Stimulated activated CD8-positive, alpha-beta memory T cell treated with anti-CD3 and anti-CD28 coated beads, Interleukin-15, amount 100 ng/mL, for 4 hours (primary cell): ENCODE results near the gene SNORC.

ENCODE experiments used
- DNase-seq, 2 donors: peaks; one replicate each; pipeline ENCODE4 v3.0.0-alpha.2; 2020; ENCODE audit warnings: low read depth in 2 of 2

The SNORC gene

GRCh38 chr2:232882505-232883115 lies 12.5 kb downstream of the SNORC start:
- DNase-seq: no peak

GRCh38 chr2:232883116-232883721 lies 13.2 kb downstream of the SNORC start:
- no peak for DNase-seq

DNA sequence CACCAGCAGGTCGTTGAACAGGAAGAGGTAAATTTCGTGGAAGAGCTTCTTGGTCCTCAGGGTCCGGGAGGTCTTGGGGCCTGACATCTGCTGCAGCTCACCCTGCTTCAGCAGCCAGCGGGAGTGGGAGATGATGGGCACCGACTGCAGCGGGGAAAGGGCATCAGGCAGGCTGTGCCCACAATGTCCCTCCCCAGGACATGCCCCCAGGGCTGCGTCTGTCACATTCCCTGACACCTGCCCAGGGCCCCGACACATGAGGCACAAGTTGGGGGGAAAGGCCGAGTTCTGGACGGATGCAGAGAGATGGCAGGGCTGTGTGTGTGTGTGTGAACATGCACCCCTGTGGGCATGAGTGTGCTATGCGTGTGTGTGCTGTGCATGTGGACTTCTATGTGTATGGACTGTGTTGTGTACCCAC lies 13.9 kb downstream of the SNORC start:
- DNase-seq: no peak

DNA sequence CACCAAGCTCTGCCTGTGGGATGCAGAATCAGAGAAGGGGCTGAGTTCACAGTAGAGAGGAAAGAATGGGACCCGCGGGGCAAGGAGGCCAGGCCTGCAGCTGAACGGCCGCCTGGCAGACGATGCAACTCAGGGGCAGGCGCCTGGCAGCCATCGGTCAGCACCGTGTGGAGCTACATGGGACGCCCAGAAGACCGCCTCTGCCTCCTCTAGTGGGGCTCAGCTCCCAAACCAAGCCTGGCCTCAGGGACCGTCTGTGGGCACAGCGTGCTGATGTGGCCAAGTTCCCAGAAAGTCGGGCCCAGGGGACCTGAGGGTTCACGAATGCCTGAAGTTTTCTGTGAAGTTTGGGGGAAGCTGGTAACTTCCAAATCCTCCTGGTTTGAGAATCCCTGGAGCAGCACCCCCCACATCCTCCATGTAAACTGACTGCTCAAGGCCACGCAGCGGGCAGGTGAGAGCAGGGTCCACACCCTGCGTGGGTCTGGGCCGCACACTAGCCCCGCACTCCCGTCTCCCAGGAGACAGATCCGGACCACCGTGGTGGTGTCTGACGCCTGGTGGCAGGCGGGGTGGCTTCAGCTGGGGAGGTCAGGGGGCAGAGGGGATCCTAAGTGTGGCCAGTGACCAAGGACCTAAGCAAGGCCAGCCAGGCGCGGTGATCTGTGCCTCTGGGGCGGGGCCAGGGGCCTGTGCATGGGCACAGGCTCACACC lies 14.6 kb downstream of the SNORC start:
- DNase-seq: no peak

DNA sequence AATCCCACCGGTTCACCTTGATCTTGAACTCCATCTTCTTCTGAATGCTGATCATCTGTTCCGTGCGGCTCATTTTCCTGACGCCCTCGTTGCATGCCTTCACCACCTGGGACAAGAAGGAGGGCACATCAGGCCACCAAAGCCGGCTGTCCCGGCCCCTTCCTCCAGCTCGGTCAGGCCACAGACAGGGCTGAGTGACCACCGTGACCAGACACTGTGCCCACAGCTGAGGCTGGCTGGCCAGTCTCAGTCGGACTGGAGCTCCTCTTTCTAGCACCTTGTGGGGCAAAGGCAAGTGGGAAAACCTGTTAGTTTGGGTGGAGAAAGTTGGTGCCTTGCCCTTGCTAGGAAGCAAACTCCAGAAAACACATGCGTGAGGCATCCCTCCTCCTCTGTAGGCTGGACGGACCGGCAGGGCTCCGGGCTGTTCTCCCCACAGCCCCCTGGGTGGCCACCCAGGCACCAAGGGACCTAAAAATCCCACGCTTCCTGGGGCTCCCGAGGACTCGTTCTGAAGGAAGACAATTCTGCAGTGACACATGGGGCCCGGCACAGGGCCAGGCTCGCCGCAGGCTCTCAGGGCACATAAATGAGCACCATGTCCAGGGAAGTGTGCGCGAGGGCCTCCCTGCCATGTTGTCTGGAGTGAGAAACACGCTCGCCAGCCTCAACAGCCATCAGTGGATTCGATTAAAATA lies 15.3 kb downstream of the SNORC start:
- DNase-seq: no peak

- no peak for DNase-seq
Measured at GRCh38 chr2:232886176-232886575, 16.1 kb downstream of the SNORC start.

- DNase-seq: no peak
Measured at GRCh38 chr2:232886632-232887031, 16.6 kb downstream of the SNORC start.

- DNase-seq: no peak
Measured at GRCh38 chr2:232887171-232887850, 17.2 kb downstream of the SNORC start.

DNA sequence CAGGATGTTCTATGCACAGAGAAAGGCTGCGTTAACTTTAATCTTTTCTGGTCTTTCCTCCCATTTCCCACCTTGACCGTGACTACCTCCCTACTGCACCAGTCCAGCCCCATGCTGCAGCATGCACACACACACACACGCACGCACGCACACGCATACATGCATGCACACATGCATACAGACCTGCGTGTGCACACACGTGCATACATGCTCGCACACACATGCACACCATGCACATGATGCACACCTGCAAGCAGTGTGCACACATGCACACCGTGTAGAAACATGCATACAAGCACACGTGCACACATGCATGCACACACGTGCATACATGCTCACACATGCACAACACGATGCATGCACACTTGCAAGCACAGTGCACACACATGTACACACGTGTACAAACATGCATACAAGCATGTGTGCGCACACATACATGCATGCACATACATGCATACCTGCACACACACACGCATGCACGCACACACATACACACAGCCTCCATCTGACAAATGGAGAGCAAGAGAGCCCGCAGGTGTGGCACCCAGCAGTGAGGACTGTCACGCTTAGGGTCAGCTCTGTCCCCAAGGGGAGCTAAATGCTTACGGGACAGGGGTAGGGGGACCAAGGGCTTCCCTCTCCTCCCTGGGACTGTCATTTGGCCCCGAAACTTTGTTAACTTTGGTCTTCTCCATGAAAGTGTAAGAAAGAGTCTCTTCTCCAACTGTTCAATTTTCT lies 18.2 kb downstream of the SNORC start:
- DNase-seq: no peak

DNA sequence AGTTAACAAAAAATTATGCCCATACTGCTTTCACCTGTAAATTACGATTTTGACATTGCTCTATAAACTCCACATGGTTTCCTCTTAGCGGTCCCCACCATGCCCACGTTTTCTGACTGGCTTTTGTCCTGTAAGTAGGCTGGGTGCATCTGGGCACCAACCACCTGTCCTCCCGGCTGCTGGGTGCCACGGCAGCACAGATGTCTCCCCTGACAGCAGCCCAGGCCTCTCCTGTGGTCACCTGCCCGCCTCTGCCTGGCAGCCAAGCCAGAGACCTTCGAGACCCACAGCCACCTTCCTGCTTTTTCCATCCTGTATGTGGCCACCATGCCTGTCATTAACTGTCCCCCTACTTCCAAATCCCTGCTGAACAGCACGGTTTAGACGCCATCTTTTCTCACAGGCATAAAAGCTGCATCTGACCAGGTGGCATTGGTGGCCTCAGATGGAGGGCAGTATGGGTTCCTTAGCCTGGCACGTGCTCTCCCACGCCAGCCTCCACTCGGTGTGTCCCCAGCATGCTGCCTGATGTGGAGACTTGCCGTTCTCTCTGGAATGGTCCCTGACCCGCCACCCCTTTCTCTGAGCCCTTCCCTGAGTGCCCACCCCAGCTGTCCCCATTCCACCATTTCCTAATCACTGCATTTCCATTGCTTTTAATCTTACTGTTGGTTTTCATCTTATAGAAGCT lies 18.9 kb downstream of the SNORC start:
- no peak for DNase-seq

DNA sequence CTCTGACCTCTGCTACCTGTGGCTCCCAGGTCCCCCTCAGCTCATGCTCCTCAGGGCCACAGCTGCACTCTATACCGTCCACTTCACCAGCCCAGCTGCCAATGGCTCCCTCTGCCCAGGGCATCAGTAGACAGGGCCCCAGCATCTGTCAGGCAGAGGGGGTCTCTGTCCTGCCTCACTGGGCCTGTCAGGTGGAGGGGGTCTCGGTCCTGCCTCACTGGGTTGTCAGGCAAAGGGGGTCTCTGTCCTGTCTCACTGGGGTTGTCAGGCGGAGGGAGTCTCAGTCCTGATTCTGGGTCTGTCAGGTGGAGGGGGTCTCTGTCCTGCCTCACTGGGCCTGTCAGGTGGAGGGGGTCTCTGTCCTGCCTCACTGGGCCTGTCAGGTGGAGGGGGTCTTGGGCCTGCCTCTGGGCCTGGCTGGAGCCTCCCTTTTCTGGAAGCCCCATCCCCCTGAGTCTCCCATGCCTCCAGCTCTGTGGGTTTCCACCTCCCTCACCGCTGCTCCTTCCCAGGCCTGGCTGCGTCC lies 19.9 kb downstream of the SNORC start:
- DNase-seq: no peak

DNA sequence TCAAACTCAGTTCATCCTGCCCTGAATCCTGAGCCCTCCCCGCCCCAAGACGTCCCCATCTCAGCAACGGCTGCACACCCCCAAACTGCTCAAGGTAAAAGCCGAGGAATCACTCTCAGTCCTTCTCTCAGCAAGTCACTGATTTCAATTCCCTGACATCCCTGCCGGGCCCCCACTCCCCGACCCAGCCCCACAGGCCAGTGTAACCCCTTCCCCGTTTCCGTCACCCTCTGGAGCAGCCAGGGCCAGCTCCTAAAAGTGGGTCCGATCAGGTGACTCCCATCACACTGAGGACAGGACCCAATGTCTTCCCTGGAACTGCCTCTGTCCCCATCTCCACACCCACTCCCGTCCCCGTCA lies 20.5 kb downstream of the SNORC start:
- DNase-seq: no peak

DNA sequence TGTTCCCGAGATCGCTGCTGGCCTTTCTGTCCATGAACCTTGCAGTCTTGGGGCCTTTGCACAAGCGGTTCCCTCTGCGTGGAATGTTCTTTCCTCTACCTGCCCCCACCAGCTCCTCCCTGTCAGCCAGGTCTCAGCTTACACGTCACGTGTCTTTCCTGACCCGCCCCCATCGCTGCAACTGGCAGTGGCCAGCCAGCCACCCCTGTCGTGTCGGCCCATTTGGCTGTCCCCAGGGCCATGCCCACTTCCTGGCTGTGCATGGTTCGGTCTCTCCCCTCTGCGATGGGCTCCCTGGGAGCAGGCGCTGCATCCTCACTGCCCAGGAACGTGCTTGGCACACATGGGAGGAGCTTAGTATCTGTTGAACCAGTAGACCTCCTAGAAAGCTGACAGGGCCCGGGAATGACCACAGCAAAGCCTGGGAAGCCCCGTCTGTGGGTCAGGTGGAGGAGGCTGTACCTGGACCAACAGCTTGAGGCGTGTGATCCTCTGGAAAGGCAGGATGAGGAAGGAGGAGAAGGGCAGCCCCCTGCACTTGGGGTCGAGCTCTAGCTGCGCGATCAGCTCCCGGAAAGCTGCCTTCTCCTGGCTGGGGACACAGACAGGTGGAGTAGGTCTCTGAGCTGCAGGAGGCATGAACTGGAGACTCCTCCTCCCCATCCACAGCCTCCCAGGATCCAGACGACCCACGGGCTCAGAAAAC lies 21.0 kb downstream of the SNORC start:
- no peak for DNase-seq

- DNase-seq: no peak
Measured at GRCh38 chr2:232891621-232892071, 21.6 kb downstream of the SNORC start.

- DNase-seq: no peak
Measured at GRCh38 chr2:232892221-232892620, 22.2 kb downstream of the SNORC start.

- DNase-seq: no peak
Measured at GRCh38 chr2:232892843-232893242, 22.8 kb downstream of the SNORC start.

DNA sequence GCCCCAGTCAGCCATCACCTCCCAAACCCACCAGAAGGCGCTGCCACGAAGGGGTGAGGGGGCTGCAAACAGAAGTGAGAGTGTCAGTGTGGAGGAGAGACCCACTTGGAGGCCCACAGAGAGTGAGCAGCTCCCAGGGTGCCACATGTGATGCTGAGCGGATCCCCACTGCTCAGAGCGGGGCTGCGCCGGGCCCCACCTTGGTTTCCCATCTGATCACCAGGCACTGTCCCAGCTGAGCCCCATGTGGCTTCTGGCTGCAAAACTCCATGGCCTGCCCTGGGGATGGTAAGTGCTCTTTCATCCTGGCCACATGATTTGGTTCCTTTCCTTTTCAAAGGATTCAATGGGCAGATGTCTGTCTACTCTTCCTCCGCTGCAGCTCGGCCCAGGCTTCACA lies 23.8 kb downstream of the SNORC start:
- DNase-seq: no peak

GRCh38 chr2:232894251-232894650 lies 24.2 kb downstream of the SNORC start:
- no peak for DNase-seq

GRCh38 chr2:232894746-232895145 lies 24.7 kb downstream of the SNORC start:
- DNase-seq: no peak

DNA sequence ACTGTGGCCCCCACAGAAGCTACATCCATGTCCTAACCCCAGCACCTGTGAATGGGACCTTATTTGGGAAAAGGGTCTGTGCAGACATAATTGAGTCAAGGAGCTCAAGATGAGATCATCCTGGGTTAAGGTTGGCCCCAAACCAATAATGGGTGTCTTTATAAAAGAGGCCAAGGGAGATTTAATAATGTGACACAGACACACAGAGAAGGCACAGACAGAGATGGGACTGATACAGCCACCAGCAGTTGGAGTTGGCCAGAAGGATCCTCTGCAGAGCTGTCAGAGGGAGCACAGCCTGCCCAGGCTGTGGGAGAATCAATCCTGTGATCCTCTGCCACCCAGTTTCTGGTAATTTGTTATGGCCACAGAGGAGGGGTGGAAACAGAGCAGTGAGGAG lies 26.0 kb downstream of the SNORC start:
- no peak for DNase-seq
